ENCODE measurements around the gene ERN2.

Gene ERN2

DNA sequence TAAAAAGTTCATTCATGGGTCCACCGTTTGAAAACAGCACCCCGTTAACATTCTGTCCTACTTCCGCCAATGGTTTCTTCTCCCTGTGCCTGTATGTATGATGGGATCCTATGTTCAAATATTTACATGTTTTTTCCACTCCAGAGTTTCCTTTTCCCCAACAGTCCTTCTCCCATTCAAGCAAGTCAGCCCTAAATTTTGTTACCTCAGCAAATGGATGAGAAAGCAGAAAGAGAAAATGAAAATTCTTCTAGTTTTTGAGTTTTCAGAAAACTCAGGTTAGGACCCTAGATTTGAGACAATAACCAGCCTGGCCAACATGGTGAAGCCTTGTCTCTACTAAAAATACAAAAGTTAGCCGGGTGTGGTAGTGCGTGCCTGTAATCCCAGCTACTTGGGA is 3.5 kb upstream of the ERN2 start:
- DNase-seq = no peak

DNA sequence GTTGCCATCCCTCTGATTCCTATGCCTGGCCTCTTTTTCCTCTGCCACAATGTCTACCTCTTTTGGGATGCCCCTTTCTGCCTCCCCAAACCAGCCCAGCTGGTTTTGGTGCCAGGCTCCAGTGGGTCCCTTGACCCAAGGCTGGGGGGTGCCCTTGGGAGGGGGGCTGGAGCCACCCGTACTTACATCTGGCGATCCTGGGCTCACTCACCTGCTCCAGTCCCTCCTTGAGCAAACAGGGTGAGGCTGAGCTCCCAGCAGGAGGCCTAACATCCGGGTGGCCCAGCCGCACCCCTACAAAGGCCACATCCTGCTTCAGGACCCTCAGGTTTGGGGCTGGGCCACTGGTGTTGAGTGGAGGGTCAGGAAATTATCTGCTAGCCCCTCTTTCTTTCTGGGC is 1.2 kb downstream of the ERN2 start:
- no peak for DNase-seq

DNA sequence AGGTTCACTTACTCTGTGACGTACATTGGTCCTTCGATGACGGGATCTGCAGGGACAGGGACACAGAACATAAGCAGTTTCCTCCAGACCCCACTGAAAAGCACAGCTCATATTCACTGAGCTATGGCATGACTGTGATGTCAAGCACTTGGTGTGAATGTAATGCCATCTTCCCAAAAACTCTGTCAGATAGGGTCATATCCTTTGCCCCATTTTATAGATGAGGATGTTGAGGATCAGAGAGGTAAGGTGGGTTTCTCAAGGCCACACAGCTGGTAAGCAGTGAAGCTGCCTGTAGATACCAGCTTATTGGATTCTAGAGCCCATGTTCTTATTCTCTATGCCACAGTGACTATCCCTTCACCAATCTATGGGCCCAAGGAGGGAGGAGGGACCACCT is 2.5 kb downstream of the ERN2 start:
- no peak for DNase-seq

DNA sequence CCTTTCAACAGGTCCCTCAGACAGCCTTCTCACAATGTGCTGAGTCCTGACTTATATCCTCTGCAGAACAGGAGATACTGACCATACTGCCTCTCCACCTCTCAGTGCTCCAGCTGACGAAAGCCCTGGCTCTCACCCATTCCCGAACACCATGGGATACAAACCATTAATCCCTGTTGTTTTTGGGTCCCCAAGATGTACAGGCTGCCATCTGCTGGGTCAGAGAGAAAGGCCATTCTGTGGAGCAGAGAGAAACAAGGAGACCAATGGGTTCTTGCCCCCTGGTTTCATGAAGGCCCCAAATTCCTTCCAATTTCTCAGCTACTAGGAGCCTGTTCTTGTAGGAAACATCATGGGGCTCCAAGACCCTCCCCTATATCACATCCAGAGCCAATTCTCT is 3.0 kb downstream of the ERN2 start:
- no peak for DNase-seq

DNA sequence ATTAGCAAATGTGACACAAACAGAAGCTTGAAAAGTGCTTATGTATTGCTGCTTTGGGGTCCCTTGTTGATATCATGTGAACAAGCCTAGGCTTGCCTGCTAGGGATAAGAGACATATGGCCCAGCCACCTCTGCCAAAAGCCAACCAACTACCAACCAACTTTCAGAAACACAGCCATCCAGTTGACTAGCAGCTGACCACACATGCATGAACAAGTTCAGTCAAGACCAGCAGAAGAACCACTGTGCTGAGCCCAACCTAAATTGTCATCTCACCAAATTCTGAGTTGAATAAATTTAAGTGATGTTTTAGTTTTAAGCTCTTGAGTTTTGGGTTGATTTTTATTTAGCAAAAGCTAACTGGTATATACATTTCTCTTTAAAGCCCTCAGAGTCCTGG is 3.5 kb downstream of the ERN2 start:
- no peak for DNase-seq

DNA sequence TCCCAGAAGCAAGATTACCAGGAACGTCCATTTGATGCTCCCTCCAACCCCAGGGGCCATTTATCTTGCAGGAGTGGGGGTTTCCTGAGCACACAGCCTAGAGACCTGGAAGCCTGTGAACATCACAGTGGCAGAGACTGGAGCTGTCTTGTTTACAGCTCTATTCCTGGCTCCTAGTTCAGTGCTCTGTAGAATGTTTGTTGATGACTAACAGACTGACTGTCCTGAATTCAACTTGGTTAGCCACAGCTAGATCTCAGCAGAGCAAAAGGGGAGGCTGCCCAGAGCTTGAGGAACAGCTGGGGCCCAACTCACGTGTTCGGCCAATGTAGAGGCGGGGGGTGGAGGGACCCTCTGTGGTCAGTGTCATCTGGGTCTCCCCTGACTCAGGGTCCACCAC is 6.6 kb downstream of the ERN2 start:
- DNase-seq = no peak

DNA sequence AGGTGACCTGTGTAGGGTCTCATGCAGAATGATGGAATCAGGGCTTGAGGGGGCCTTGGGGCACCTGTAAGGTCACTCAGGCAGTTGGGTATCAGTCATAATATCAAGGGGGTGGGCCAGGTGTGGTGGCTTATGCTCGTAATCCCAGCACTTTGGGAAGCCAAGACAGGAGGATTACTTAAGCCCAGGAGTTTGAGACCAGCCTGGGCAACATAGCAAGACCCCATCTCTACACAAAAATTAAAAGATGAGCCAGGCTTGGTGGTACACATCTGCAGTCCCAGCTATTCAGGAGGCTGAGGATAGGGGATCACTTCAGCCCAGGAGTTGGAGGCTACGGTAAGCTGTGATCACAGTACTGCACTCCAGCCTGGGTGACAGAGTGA is 7.5 kb downstream of the ERN2 start:
- no peak for DNase-seq

DNA sequence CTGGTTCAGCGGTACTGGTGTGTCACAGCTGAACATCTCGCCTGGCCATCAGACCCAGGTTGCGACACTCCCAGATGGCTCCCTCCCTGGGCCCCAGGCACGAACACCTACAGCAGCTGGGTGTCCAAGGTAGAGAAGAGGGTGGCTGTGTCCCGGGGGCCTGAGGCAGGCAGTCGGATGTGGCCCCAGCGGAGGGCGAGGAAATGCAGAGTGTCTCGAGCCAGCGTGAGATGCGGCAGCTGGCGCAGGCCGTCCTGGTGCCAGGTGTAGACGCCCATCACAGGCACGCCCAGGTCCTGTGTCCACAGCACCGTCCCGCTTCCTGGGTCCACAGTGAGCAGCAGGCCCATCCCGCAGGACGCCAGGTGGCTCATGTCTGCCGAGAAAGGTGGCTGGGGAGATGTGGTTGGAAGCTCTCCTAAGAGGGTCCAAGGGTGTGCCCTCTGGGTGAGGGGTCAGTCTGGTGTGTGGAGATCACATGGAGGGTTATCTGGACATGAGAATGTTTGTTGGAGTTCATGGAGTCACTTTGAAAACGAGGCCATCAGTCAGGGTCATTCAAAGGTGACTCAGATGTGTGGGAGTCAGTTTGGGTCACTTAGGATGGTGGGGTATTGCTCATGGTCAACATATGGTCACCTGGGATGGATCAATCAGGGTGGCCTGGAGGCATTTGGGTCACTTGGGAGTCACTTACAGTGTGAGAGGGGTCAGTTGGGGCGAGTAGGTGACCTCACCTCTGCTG is 8.1 kb downstream of the ERN2 start:
- DNase-seq = no peak

DNA sequence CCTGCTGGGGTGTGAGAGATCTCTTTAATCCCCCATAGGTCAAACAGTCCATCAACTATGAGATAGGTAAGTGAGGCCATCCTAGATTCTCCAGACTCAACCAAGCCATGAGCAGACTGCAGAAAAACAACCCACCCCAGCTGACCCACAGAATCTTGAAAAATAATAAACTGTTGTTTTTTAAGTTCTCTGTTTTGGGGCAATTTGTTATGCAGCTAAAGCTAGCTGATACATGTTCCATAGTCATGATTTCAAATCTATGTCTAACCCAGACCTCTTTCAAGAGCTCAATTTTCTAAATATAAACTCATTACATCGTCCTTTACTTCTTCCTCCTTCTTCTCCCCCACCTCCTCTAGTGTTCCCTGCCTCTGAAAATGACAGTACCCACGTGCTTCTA is 10.1 kb downstream of the ERN2 start:
- no peak for DNase-seq

DNA sequence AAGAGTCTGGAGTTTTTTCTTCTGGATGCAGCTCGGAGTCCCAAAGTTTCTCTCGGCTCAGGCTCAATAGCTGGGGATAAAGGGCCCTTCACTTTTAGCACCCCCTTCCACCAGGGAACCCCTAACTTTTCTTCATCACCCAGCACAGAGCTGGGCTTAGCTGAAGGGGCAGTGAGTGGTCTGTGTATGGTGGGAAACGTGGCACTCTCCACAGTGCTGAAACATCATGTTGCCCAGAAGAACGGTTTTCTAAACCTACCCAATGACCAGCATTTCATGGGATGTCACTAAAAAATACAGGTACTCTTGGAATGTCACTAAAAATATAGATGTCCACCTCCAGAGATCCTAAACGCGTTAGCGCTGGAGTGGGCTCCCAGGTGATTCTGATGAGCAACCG is 12.0 kb downstream of the ERN2 start:
- no peak for DNase-seq

DNA sequence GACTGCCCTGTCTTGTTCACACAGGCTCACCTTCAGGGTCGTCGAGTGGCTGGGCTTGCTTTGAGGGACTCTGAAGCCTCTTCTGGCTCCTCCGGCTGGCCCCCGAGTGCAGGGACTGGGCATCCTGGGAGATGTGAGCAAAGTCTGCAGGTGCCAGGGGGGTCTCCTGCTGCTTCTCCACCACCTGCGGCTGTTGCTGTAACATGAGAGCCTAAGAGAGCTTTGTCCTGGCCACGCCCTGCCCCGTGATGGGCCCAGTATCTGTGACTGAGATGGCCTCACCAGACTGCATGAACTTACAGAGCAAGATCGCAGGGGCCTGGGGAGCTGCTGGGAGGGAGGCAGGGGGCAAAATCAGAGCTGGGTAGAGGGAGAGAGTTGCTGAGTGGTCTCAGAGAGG is 12.5 kb downstream of the ERN2 start:
- no peak for DNase-seq

DNA sequence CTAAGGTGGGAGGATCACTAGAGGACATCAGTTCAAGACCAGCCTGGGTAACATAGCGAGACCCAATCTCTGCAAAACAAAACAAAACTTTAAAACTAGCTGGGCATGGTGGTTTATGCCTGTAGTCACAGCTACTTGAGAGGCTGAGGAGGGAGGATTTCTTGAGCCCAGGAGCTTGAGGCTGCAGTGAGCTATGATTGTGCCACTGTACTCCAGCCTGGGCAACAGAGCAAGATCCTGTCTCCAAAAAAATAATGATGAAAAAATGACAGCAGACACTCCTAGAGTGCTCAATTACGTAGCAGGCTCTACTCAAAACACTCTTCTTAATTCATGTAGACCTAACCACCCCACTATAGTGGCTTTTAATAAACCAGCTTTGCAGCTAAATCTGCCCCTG is 12.9 kb downstream of the ERN2 start:
- DNase-seq = no peak

DNA sequence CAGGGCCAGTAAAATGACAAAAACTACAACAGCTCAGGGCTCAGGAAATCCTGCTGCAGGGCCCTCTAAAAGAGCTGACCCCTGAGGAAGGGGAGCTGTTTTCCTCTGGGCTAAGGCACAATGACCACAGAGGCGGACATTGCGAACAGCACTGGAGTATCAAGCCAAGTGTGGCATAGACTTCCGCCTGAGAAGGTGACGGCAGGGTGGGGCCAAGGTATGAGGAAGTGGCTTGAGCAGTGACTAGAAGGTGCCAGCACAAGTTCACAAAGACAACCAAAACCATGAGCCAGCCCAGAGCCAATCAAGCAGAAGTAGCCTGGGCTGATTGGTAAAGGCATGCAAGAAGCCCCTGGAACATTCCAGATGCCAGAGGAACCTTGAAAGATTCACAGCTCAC is 13.9 kb downstream of the ERN2 start:
- no peak for DNase-seq

DNA sequence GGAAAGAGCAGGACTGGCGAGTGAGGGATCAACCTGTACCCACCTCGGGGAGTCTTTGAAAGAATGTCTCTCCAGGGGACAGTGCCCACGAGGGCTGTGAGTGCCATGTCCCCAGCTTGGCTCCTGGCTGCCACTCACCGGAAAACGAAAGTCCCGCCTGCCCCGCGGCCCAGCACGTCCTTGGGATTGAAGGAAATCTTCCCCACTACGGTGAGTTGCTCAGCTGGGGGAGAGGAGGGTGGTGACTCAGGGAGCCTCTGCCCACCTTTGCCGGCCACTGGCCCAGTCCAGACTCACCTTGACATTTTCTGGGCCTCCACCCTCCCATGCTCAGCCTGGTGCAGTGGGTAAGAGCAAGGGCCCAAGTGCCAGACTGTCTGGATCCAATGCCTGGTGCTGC is 17.3 kb downstream of the ERN2 start:
- no peak for DNase-seq

DNA sequence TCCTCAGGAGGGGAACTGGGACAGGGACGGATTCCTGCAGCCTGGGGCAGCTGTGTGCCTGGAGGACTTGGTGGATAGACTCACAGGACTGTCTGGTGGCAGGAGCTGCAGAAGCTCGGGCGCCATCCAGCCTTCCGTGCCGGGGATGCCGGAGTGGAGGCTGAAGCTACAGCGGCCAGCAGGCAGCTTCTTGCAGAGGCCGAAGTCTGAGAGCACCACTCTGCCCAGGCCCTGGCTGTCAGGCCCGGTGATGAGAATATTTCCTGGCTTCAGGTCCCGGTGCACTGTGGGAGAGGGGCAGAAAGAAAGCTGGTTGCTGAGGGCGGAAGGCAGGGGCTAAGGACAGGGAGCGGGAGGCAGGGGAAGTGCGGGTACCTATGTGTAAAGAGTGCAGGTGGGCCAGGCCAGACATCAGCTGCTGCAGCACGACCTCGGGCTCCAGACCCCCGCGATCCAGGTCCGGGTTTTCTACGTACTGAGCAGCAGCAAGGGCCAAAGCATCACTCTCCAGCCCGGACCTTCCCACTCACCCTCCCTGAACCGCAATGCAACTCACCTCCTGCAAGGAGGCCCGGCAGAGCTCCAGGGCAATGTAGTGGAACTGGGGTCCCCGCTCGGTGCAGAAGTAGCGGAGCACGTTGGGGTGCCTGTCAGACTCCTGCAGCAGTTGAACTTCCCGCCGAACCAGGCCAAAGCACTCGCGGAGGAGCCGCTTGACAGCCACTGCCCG is 18.2 kb downstream of the ERN2 start:
- DNase-seq = no peak

DNA sequence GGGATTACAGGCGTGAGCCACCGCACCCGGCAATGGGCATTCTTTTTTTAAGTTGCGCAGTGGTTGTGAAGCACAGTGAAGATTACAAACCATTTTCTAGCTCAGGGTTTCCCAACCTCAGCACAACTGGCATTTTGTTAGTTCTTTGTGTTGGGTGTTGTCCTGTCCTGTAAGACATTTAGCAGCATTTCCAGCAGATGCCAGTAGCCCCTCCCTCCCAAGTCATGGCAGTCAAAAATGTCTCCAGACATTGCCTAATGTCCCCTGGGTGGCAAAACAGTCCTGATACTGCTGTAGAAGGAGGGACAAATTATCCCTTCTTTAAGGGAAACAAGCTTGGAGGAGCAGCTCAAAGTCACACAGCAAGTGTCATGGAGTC is 18.8 kb downstream of the ERN2 start:
- DNase-seq = no peak

DNA sequence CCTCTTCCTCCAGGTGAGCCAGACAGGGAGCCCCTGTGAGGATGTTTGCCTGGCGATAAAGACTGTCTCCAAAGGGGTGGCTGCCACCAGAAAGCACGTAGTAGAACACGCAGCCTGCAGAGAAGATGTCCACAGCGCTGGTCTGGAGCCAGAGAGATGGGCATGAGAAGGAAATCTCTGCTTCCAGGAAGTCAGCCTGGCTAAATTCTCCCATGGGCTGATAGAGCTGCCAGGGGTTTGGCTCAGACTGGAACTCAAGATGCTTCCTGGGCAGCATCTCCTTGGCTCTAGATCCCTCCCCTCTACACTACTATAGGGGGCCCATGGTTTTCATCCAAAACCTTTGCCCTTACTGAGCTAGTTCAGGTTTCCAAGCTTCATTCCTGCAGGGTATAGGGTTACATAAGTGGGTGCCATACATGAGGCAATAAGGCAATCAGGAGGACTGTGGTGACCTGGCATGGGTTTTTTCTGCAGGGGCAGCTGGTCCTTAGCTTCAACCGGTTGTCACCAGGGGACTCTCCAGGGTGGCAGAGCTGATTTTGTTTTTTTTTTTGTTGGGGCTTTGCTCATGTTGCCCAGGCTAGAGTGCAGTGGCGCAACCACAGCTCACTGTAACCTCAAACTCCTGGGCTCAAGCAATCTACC is 20.7 kb downstream of the ERN2 start:
- no peak for DNase-seq

DNA sequence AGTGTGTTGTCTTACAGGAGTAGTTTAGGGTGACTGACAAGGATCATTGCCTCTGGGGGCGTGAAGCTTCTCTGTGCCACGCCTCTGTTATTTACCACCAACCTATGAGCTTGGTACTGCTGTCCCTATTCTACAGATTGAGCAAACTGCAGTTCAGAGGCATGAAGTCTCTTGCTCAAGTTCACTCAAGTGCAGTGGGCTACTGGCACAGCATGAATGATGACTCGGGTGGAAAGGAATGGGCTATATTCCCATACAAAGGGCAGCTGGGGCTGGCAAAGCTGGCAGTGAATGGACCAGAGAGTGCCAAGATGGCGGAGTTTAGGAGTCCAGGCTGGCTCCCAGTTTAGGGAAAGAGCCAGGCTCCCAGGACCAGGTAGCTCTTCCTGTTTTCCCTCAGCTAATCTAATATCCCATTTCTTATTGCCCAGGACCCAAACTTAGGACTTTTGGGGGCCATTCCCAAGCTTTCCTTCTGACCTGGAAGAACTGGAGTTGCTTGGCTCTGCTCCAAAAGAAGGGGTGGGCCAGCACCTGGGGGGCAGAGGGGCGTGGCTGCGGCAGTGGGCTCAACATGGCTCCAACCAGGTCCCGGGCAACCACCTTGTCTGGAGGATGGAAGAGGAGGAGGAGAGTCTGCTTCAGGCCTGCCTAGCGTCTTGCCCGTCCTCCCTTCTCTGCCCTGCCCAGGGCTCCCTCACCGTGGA is 21.4 kb downstream of the ERN2 start:
- no peak for DNase-seq

DNA sequence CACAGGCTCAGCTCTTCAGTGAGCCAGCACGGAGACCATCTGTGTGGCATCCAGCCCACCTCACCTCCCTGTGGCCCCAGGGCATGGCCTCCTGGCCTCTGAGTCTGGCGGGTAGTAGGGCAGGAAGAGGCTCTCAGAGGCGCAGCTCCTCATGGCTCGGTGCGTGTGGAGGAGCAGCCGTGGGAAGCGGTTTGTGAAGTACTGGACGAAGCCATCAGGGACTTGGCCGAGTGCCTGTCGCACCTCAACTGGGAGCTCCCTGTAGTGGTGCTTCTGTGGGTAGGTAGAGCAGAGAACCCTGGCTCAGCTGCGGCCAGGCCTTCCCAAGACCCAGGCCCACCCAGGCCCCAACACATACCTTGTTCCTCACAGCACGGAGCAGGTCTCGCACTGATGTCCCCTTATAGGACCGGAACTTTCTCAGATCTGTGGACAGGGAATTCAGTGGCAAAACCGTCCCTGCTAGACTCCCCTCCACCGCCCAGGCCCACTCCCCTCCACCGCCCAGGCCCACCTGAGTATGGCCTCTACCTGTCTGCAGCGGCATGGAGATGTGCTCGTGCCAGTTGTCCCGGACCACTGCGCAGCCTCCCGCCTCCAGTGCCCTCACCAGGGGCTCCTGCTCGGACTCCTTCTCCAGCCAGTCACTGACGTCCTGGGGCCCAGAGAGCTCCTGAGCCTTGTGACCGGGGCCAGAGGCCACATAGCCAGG is 22.1 kb downstream of the ERN2 start:
- no peak for DNase-seq

DNA sequence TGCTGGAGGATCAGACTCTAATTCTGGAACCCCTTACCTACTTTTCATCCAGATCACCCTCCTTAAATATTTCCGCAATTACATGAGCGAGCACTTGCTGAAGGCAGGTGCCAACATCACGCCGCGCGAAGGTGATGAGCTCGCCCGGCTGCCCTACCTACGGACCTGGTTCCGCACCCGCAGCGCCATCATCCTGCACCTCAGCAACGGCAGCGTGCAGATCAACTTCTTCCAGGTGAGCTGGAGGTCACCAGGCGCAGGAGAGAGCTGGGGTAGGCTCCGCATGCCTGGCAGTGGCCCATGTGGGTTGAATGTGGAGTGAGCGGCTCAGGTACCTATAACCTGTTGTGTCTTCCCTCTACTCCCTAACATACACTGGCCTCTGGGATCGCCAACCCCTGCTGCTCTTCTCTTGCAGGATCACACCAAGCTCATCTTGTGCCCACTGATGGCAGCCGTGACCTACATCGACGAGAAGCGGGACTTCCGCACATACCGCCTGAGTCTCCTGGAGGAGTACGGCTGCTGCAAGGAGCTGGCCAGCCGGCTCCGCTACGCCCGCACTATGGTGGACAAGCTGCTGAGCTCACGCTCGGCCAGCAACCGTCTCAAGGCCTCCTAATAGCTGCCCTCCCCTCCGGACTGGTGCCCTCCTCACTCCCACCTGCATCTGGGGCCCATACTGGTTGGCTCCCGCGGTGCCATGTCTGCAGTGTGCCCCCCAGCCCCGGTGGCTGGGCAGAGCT is 23.4 kb downstream of the ERN2 start:
- no peak for DNase-seq

DNA sequence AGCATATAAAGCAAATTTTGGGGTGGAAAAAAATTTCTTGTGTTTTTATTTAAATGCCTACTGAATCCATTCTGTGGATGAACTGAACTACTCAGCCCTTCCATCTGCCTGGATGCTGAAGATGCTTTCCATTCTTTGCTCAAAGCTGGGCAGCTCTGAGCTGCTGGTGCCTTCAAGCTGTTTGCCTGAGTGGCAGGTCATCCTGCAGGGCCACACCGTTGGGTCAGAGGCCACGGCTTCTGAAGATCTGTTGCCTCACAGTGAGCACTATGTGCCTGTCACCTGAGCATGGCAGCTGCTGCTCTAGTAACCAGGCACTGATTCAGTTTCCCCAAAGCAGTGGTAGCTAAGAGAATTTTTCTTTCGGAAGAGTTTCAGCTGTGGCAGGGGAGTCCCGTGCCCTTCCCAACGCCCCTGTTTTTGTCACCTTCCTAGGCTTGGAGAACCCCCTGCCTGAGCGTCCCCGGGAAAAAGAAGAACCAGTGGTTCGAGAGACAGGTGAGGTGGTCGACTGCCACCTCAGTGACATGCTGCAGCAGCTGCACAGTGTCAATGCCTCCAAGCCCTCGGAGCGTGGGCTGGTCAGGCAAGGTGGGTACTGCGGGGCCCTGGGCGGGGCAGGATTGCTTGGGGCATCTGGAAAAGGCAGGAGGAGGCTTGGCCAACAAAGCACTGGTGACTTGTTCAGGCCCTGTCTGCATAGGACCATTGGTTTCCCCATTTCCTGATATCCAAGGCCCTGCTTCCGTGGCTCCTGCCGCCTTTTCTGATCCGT is 25.8 kb downstream of the ERN2 start:
- DNase-seq = no peak

DNA sequence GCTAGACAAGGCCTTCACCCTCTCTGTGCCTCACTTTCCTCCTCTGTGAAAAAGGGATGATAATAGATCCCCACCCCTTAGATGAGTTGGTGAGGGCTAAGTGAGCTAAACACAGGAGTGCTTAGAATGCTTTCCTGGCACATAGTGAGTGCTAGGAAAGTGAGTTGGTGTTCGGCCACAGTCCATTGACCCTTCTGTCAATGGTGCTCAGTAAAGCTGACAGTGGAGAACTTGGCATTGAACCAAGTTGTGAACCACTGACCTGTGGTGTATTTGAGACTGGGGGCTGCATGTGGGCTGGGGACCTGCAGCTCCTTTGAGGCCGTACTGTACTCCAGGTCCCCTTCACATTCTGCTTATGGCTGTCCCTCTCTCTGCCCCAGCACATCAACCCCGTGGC is 29.5 kb downstream of the ERN2 start:
- no peak for DNase-seq

Measured in suppressor macrophage treated with lipopolysaccharide for 4 hours (primary cell).